NCI-H524 (cell line): ENCODE results near the gene GNAQ.
A peak's percentile ranks its signal among the peaks of the same experiment; 100 is the strongest.
"Not testable (repeated sequence)": the region's sequence is repeated elsewhere in the genome, so short reads cannot be mapped to it uniquely, and the experiment has no call there.

Experiments used
- DNase-seq, 2 experiments: peaks; one replicate each; lab custom pipeline; 2025; lab: John Stamatoyannopoulos, UW

GNAQ gene

DNA sequence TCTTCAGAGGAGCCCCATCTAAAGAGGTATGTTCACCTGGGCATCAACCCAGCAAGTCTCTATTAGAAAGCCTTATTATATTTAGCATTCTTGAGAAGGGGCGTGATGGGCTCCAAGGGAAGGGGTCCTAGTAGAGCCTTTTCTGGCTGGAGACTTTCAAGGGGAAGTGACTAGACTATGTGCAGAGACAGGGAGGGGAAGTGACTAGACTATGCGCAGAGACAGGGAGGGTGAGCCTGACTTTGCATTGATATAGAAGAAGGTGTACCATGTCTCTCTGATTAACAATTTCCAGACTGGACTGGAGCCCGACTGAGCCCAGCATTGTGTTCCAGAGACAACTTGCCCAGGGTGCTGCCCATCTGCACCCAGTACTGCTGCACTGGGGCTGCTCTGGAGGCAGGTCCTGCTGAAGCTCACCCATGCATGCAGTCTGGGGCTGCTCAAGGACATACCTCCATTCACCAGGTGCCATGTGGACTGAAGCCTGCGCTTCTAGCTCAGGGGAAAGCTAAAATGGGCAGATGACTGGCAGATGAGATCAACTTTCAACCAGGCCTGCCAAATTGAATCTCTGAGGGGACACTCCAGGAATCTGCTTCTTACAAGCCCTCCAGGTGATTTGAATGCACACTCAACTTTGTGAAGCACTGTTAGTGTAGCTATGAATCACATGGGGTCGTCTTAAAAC, 300.5 kb downstream of the GNAQ start:
- DNase-seq: peak; percentile 20 to 56

DNA sequence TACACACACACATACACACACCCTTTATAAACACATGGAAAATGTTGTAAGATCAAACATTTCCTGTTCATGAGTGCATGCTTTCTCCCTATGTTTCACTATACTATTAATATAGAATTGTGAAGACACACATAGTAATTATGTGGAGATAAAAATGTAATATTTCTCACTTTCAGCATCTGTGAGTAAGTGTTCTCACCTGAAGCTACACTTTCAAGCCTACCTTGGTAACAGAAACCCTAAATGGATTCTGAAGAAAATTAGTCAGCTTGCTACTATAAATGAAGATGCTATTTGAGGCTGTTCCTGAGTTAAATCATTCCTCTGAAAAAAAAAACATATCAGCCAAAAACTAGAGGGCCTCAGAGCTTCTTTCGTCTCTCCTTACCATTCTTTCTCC, 302.4 kb downstream of the GNAQ start:
- no peak for DNase-seq

DNA sequence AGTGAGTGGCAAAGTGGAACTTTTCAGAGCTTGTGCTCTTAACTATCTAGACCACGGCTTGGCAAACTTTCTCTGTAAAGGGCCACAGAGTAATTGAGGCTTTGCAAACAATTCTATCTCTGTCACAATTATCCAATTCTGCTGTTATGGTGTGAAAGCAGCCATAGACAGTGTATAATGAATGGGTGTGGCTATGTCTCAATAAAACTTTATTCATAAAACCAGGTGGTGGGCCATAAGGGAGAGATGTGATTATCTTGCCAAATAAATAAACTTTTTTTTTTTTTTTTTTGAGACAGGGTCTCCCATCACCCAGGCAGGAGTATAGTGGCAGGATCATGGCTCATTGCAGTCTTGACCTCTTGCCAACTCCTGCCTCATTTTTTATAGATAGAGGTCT, 304.8 kb downstream of the GNAQ start:
- no peak for DNase-seq

DNA sequence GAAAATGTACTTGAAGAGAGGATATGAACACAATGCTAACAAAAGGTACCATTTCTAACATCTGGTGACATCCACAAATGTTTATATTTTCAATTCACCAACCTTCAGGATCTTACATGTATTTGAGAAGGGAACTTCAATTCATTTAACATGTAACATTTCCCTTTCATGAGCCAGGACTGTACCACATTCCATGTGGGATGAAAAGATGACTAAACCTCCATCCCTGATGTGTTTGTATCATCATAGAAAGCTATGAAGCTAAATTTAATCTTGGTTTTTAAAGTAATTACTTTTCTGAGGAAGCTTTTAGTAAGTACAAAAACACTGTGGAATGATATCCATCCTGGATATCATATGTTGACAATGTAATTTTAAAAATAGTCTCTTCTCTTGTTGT, 305.3 kb downstream of the GNAQ start:
- no peak for DNase-seq

DNA sequence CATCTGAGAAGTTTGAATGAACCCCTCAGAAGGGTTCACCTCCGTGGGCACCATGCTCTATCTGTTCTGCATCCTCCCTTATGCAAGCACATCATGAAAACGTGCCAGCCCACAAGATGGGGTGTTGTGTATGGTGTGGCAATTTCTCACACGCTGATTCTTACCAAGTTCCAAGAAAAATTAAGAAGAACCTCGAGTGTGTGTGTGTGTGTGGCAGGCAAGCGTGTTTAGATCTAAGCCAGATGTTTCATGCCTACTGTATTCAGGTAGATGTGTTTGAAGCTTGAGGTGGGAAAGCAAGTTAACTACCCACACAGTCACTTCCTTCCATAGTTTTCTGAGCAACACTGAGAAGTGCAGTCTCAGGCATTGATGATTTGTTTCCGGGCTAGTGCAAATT, 305.8 kb downstream of the GNAQ start:
- DNase-seq: no peak

DNA sequence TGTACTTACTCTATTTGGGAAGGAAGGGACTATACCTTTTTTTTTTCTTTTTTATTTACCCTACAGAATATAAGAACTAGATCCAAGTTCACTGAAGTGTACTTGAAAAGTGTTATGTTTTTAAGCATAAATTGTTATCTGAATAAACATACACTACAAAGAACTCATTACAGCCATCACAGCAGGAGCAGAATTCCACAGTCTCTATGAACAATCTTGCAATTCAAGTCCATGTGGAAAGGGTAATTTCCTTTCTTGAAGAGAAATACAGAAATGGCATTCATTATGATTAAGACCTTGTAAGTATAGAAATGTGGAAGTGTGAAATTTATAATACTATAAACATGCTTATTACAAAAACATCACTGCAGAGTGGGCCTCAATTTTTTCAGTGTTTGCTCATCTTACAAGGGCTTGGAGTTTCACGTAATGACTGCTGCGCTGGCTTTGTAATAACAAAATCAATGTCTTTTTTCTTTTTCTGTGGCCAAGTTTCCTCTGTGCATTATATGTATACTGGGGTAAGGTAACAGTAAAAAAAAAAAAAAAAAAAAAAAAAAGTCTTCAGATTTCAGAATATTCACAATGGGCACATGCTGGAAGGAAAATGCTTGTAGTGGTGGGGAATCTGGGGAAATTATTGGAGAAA, 306.4 kb downstream of the GNAQ start:
- DNase-seq: no peak

DNA sequence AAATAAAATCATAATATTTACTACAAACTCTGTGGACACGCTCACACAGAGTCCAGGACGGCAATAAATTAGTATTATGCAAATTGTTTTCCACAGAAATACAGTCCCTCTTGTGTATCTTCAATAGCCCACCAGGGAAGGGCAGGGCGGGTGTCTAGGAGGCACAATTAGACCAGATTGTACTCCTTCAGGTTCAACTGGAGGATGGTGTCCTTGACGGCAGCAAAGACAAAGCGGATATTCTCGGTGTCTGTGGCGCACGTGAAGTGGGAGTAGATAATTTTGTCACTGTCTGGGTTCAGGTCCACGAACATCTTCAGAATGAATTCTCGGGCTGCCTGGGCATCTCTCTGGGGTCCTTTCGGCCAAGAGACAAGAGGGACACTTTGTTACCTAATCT, 310.5 kb downstream of the GNAQ start:
- DNase-seq: not testable (repeated sequence)

DNA sequence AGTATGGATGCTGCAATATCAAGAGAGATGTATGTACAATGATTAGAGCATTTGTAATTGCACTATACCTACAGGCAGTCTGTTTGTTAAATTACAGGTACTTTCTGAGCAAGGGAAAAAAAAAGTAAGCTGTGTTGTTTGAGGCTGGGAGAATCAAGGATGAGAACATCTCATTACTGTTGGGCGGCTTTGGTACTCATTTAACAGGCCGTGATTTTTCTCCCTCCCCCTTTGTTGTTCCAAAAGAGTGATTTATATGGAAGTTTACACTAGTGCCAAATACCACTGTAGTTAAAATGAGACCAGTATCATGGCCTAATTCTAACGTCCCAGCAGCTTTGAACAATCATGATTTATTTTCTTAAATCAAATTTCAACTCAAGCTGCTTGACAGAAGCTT, 312.3 kb downstream of the GNAQ start:
- no peak for DNase-seq

DNA sequence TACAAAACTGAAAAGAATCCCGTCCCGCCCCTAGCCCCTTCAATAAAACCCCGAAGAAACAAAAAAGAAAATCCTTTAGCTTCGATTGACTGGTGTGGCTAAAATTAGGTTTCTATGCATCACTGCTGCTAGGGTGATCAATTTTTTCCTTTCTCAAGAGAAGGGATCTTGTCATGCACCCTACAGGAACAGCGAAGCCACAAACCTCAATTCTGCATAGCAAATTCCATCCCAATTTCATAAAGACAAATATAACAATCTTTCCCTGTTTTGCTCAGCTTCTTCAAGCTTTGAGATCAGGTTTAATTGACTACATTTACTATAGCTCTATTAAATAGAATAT, 313.3 kb downstream of the GNAQ start:
- not testable (repeated sequence) for DNase-seq

DNA sequence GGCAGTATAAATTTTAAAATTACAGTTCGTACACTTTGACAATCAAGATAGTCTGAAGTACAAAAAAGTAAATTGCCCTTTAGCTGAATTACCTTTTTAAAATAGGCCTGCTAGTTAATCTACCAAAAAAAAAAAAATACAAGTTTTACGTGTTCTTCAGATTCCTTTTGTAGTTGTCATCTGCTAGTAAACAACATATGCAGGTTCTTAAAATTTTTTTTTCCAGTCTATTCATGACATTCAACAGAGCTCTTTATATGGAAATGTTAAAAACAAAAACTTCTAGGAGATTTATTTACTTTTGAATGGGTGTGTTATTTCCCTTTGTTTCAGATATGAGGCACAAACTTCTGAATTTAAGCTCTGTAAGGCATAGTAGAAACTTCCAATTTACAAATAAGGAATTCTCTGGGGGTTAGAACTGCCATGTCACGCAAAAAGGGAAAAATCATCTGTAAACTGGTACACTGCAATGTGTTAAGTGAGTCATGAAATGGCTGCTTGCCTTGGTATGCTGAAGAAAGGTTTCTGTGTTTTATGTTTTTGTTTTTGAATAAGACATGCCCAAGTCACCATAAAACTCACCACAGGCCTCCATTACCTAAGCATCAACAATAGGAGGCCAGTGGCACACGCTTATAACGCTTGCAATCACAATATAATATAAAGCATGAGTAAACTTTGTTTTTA, 313.9 kb downstream of the GNAQ start:
- not testable (repeated sequence) for DNase-seq

DNA sequence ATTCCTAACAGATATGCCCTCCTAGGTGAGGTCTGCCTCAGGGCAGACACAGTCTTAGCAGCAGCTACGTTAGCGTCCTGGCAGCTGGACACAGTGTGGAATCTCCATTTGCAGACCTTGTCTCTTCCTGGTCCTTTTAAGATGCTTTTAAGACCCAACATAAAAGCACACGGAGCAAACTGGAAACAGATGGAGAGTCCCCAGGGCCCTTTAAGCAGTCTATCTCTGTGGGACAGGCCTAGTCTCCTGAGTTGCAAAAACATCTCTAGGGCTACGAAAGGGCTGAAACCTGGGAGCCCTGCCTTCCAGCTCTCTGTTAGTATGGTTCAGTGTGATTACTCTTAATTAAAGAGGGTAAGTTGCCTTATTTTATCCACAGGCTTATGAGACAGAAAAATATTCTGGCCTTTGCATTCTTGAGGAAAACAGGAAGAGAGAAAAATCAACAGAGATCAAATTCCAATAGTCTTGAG, 317.5 kb downstream of the GNAQ start:
- peak; percentile 21 to 58 for DNase-seq

DNA sequence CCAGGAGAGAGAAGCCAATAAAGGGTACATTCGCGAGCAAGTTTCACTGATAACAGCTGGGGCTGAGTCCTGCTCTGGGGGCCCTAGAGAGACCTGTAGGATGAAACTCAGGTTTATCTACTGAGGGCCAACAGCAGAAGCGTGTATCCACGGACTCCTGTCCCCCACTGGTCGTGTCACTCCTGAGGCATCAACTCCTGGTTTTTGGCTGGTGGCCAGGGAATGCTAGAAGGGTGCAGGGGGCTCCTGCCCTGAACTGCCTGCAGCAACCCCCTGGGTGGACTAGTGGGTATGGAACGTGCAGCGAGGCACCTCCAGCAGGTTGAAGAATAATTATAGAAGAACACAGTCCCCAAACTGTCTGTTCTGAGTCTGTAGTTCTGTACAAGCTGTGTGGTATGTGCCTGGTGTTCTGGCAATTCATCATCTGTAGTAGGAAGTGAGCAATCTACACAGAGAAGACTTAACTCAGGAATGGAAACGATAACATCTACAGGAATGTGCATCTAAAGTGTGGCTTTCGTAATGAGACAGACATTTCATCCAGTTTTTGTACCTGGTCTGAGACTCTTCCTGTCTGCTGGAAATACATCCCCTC, 319.0 kb downstream of the GNAQ start:
- no peak for DNase-seq

DNA sequence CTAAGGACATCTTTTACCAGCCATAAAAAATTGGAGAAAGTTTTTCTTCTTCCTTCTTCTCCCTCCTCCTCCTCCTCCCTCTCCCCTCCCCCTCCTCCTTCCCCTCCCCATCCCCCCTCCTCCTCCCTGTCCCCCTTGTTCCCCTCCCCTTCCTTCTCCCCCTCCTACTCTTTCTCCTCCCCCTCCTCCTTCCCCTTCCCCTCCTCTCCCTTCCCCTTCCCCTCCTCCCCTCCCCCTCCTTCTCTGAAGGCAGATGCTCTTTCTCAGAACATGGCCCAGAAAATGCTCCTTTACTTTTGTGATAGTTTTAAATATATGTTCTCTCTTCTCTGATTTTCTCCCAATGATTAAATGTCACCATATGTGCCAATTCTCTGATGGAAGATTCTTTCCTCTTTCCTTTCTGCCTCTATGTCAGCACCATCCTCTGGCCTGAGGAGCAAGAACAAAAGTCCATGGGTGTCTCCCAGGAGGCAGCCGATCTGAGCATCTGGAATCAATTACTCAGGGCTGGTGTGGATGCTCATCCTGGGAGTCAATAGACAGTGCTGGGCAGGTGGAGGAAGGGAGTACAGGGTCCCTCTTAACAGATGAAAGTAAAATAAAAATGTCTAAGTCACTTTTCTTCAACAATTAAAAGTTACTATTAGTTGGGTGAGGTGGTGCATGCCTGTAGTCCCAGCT, 320.5 kb downstream of the GNAQ start:
- no peak for DNase-seq

DNA sequence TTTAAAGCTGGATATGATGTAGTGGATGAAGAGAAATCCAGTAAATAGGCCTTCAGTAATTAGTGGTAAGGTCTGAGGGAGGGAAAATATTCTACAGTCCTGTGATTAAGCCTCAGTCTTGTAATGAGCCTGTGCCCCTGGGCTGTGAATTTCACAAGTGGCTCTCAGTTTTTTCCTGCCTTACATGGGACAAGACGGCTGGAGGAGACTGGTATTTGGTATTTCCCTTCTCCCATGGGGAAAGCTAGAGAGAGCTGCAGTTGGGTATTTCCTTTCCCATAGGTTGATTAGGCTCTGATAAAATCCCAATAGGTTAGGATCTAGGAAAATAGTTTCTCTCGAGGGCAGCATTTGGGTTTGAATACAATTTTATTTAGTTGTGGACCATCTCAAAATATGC, 321.3 kb downstream of the GNAQ start:
- no peak for DNase-seq

DNA sequence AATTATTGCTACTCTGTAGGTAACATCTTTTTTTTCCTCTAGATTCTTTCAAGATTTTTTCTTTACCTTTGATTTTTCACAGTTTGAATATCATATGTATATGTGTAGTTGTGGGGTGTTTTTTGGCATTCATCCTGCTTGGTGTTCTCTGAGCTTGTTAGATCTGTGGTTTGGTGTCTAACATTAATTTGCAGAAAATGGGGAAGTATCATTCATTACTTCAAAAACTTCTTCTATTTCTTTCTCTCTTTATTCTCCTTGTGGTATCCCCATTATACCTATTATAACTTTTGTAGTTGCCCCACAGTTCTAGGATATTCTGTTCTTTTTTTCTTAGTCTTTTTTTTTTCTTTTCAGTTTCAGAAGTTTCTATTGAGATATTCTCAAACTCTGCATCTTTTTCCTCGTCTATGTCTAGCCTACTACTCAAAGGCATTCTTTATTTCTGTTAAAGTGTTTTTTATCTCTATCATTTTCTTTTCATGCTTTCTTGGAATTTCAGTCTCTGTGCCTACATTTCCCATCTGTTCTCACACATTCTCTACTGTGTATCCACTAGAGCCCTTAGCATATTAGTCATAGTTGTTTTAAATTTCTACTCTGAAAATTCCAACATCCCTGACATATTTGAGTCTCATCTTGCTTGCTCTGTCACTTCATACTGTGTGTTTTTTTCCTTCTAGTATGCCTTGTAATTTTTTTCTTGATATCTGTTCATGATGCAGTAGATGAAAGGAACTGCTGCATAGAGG, 323.4 kb downstream of the GNAQ start:
- no peak for DNase-seq

DNA sequence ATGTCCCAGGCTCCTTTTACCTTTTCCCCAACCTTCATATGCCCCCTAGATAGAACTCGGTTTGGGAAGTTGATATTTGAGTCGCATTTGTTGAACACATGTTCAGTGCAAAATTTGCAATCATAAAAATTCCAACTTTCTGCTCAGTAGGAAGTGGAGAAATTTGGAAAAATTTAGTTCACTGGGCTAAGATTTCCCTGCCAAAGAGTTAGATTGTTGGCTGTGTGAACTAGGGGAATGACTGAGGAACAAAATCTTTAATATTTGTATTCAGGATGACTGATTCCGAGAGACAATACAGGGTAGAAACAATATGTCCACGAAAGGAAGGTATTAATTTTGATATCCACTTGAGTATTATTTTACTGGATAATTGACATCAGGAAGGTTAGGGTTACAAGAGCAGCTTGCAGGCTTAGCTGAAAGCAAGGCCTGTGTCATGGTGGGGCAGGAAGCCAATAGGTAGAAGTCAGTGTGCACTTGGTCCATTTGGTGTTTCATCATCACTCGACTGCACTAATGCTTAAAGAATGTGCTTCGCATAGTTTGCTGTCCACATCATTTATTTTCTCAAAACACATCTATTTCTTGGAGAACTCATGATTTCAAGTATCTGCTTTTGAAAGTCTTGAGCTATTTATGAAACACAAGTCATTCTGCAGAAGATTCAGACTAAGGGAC, 324.1 kb downstream of the GNAQ start:
- DNase-seq: peak in 1 of 2 experiments; percentile 30

DNA sequence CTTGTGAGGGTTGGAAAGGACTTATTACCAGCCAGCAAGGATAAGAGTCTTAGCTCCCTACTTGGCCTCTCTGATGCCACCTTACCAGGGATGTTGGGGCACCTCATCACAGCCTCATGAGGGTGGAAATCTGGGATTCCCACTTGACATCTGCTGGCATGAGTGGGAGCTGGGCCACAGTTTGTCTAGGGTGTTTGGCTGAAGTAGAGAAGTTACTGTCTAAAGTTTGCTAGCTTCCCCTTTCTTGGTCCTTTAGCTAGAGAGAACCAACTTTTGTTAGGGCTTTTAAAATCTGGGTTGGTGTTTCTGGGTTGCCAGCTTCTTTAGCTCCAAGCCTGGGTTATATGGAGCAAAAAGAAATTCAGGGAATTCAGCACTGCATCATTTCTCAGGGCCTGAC, 326.0 kb downstream of the GNAQ start:
- DNase-seq: no peak

DNA sequence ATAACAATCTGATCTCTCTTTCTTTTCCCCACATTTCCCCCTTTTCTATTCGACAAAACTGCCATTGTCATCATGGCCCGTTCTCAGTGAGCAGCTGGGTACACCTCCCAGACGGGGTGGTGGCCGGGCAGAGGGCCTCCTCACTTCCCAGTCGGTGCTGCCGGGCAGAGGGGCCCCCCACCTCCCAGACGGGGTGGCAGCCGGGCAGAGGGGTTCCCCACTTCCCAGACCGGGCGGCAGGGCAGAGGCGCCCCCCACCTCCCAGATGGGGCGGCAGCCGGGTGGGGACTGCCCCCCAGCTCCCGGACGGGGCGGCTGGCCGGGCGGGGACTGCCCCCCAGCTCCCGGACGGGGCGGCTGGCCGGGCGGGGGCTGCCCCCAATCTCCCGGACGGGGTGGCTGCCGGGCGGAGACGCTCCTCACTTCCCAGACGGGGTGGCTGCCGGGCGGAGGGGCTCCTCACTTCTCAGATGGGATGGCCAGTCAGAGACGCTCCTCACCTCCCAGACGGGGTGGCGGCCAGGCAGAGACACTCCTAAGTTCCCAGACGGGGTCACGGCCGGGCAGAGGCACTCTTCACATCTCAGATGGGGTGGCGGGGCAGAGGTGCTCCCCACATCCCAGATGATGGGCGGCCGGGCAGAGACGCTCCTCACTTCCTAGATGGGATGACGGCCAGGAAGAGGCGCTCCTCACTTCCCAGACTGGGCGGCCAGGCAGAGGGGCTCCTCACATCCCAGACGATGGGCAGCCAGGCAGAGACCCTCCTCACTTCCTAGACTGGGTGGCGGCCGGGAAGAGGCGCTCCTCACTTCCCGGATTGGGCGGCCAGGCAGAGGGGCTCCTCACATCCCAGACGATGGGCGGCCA, 328.9 kb downstream of the GNAQ start:
- not testable (repeated sequence) for DNase-seq

DNA sequence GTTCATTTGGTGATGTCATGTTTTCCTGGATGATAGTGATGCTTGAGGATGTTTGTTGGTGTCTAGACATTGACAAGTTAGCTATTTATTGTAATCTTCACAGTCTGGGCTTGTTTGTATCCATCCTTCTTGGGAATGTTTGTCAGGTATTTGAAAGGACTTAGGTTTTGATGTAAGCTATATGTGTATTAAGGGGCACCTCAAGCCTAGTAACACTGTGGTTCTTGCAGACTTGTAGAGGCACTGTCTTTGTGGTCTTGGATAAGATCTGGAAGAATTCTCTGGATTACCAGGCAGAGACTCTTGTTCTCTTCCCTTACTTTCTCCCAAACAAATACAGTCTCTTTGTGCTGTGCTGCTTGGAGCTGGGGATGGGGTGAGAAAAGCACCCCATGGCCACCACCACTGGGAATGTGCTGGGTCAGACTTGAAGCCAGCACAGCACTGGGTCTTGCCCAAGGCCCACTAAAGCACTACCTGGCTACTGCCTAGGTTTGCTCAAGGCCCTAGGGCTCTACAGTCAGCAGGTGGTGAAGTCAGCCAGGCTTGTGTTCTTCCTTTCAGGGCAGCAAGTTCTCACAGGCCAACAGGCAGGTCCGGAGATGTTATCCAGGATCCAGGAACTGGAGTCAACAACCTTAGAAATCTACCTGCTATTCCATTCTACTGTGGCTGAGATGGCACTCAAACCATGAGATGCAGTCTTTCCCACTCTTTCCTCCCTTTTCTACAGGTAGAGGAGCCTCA, 334.2 kb downstream of the GNAQ start:
- DNase-seq: no peak
